NT2/D1 (cell line): ENCODE data around the gene LHX5.

Experiments used
- DNase-seq: peaks from one replicate; pipeline ENCODE4 v3.0.0-alpha.2; 2011; ENCODE audit warnings: low read depth, low spot score
- H3K27me3 ChIP-seq: 2 replicates; pipeline ENCODE4 v1.6.0; 2011; ENCODE audit warnings: mild to moderate bottlenecking; ENCODE audit not compliant: insufficient read length, insufficient read depth
- H3K36me3 ChIP-seq: 2 replicates; pipeline ENCODE4 v1.6.1; 2011; ENCODE audit warnings: mild to moderate bottlenecking, low read length, mixed read lengths; ENCODE audit not compliant: insufficient read depth, insufficient read length
- H3K4me1 ChIP-seq: 2 replicates; pipeline ENCODE4 v1.5.1; 2011; ENCODE audit not compliant: insufficient read depth, insufficient read length
- H3K4me3 ChIP-seq: 2 replicates; pipeline ENCODE4 v1.5.1; 2011; ENCODE audit warnings: low read depth; ENCODE audit not compliant: insufficient read length
- H3K9ac ChIP-seq: 2 replicates; pipeline ENCODE4 v1.6.0; 2011; ENCODE audit warnings: low read depth; ENCODE audit not compliant: insufficient read length
- H3K9me3 ChIP-seq: 2 replicates; pipeline ENCODE4 v1.5.1; 2011; ENCODE audit warnings: mild to moderate bottlenecking, low read length; ENCODE audit not compliant: insufficient read depth
- SUZ12 ChIP-seq: IDR thresholded peaks from 2 replicates; pipeline ENCODE4 v1.6.1; 2011; ENCODE audit not compliant: insufficient read length, insufficient read depth; ENCODE audit errors: extremely low read depth
- YY1 ChIP-seq: IDR thresholded peaks from 2 replicates; pipeline ENCODE4 v1.6.1; 2011; ENCODE audit not compliant: insufficient read length, insufficient read depth
- ZNF274 ChIP-seq: IDR thresholded peaks from 2 replicates; pipeline ENCODE4 v1.6.1; 2011; ENCODE audit warnings: mild to moderate bottlenecking, low read depth, low read length

The LHX5 gene

DNA sequence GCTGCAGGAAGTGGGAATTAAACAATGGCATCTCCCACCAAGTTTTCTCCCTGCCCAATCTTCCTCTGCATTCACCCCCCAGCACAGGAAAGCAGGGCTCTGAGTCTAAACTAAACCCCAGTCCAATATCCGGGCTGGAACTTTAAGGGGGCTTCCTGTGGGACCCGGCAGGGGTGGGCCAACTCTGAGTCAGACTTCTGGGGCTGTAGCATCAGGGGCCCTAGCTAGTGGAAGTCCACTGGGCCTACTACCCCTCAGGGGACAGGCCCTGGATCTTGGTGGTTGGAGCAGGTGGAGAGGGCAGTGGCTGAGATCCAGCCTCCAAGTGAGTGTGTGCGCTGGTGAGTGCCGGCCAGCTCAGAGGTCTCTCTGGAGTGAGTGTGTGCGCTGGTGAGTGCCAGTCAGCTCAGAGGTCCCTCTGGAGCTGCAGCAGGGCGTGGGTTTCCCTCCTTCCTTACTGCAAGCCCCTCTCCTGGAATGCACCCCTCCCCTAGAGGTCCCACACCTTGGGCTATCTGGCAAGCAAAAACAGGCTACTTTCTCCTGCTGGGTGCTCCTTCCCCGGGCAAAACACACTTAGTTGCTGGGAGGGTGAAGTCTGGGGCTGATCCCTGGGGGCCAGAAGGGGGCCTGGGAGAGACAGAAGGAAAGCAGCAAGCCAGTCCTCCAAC, 5.6 kb upstream of the LHX5 start:
- H3K27me3 ChIP-seq: peaks cover 96% of the 10 kb centered on the region
- H3K4me3 ChIP-seq: no peak overlapping the region
- DNase-seq: no peak
- no peaks in the 10 kb centered on the region for H3K9me3 ChIP-seq
- H3K4me1 ChIP-seq: peaks cover 30% of the 10 kb centered on the region
- TF ChIP-seq SUZ12 (no peak), YY1 (no peak), ZNF274 (no peak)
- no peaks in the 10 kb centered on the region for H3K36me3 ChIP-seq
- no peak overlapping the region for H3K9ac ChIP-seq

DNA sequence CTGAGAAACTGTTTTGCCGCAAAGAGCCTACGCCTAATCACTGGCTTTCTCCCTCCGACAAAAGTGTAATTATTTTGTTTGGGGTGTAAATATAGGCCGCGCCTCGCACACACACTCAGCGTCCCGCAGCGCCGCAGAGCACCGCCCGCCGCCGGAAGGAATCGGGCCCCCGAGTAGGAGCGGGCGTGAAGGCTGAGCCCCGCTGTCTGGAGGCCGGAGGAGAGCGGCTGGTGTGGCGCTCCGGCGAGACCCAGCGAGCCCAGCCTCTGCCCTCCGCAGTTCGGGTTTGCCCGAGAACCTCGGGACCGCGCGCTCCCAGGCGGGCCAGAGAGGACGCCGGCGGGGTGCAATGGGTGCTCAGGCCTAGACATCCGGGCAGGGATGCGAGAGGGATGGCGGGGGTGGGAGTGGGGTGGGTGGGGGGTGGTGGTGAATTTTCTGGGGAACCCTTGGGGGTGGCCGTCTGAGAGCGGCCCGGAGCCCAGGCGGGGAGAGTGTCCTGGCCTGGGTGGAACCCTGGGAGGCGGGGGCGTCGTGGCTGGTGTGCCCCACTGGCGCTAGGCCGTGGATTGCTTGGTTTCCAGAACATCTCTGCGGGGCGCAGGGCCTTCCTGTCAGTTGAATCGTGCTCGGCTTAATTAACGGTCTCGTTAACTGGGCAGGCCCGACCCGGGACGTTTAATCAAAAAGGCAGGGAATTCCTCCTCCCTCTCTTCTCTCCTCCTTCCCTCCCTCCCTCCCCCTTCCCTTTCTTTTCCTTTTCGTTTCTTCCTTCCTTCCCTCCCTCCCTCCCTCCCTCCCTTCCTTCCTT, 4.7 kb upstream of the LHX5 start:
- H3K9me3 ChIP-seq: no peaks in the 10 kb centered on the region
- H3K9ac ChIP-seq: peak overlapping the region; percentile 53
- TF ChIP-seq YY1 (no peak), SUZ12 (peak; percentile 97)
- no peaks in the 10 kb centered on the region for H3K36me3 ChIP-seq
- no peak for DNase-seq
- peak overlapping the region; percentile 22 for H3K4me3 ChIP-seq
- H3K4me1 ChIP-seq: peaks cover 34% of the 10 kb centered on the region
- H3K27me3 ChIP-seq: peaks cover 97% of the 10 kb centered on the region

GRCh38 chr12:113475451-113476175, 3.9 kb upstream of the LHX5 start:
- H3K9ac ChIP-seq: peak overlapping the region; percentile 53
- peaks cover 97% of the 10 kb centered on the region for H3K27me3 ChIP-seq
- peaks cover 40% of the 10 kb centered on the region for H3K4me1 ChIP-seq
- H3K4me3 ChIP-seq: peak overlapping the region; percentile 22
- TF ChIP-seq YY1 (no peak), SUZ12 (peak; percentile 86)
- no peaks in the 10 kb centered on the region for H3K9me3 ChIP-seq
- no peak for DNase-seq
- H3K36me3 ChIP-seq: no peaks in the 10 kb centered on the region

GRCh38 chr12:113474635-113475436, 3.2 kb upstream of the LHX5 start:
- Histone ChIP-seq H3K9me3 (no peaks in the 10 kb centered on the region), H3K4me1 (peaks cover 43% of the 10 kb centered on the region), H3K36me3 (no peaks in the 10 kb centered on the region), H3K27me3 (peaks cover 97% of the 10 kb centered on the region), H3K9ac (no peak overlapping the region), H3K4me3 (no peak overlapping the region)
- TF ChIP-seq SUZ12 (no peak), ZNF274 (no peak), YY1 (no peak)
- DNase-seq: no peak

DNA sequence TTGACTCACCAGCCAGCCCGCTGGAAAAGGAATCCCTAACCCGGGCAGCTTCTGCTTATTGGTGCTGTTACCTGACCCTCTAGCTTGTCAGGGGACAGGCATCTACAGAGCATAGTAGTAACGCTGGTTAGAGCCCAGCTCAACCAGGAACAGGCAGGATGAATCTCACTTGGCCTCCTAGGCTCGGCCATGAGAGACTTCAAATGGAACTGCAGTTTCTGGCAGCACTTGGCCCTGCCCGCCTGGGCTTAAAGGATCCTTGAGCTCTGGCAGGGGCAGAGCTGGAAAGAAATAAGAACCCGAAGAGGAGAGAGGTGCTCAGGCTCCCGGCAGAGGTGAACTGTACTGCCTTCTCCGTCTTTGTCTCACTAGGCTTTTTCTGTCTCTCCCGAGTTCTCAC, 2.3 kb upstream of the LHX5 start:
- TF ChIP-seq SUZ12 (peak; percentile 91), YY1 (no peak), ZNF274 (no peak)
- Histone ChIP-seq H3K9ac (no peak overlapping the region), H3K36me3 (no peaks in the 10 kb centered on the region), H3K4me3 (no peak overlapping the region), H3K9me3 (no peaks in the 10 kb centered on the region), H3K4me1 (peaks cover 44% of the 10 kb centered on the region), H3K27me3 (peaks cover 97% of the 10 kb centered on the region)
- DNase-seq: no peak

DNA sequence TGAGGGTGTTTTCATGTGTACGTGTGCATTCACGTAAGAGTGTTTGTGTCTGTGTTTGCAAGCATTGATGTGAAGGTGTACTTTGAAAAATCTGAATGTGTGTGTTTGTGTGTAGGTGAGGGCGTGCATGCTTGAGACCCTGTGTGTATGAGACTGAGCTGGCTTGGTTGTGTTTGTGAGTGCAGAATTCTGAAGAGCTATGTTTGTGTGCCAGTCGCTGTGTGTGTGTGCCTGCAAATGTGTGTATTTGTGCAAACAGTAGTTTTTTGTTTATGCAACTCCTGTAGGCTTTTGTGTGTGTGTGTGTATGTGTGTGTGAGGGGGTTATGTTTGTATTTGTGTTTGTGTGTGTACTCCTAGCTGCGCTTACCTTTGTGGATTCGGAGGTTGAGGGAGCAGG, 1.7 kb upstream of the LHX5 start:
- DNase-seq: no peak
- Histone ChIP-seq H3K27me3 (peaks cover 97% of the 10 kb centered on the region), H3K9me3 (no peaks in the 10 kb centered on the region), H3K4me3 (no peak overlapping the region), H3K36me3 (no peaks in the 10 kb centered on the region), H3K4me1 (peaks cover 46% of the 10 kb centered on the region), H3K9ac (no peak overlapping the region)
- TF ChIP-seq ZNF274: no peak
